ENCODE data around the gene ROR1. TPM values are rescaled to one million over a fixed set of nuclear protein-coding genes. Genes with fewer than 3 reads are reported as not detected.

Gene ROR1
- total and polyA plus RNA-seq, 4 experiments from 2014 or later = not detected

- Mint-ChIP-seq H3K9me3 (no peaks in the 10 kb centered on the region), H3K4me1 (no peaks in the 10 kb centered on the region), H3K4me3 (no peak overlapping the region), H3K27me3 (peaks cover 2% of the 10 kb centered on the region in 2 donors), H3K27ac (no peak overlapping the region), H3K36me3 (no peaks in the 10 kb centered on the region)
- Histone ChIP-seq H3K36me3 (ENCODE audit: insufficient read depth, low read length) (no peaks in the 10 kb centered on the region), H3K4me3 (ENCODE audit: low read length in 2 of 2) (no peak overlapping the region), H3K9me3 (ENCODE audit: control insufficient read depth in 1 of 2, low read length in 2 of 2) (no peaks in the 10 kb centered on the region), H3K4me1 (ENCODE audit: insufficient read depth, low read length) (no peaks in the 10 kb centered on the region), H3K27me3 (ENCODE audit: insufficient read depth, low read length) (no peaks in the 10 kb centered on the region), H3K27ac (ENCODE audit: low read depth, low read length) (no peak overlapping the region)
- intact Hi-C loops (cut with micrococcal nuclease) = no loop called here
- CTCF ChIA-PET (ENCODE audit: partially characterized antibody) = no interaction called here
- DNase-seq = no peak
- POLR2A ChIA-PET (ENCODE audit: partially characterized antibody) = no interaction called here
Observed at GRCh38 chr1:64043288-64043687, 269.5 kb downstream of the ROR1 start.

- Mint-ChIP-seq H3K4me3 (no peak overlapping the region), H3K27ac (no peak overlapping the region), H3K9me3 (peaks cover 0 to 2% (median 0%) of the 10 kb centered on the region in 8 donors), H3K36me3 (no peaks in the 10 kb centered on the region), H3K4me1 (no peaks in the 10 kb centered on the region), H3K27me3 (peaks cover 2% of the 10 kb centered on the region in 2 donors)
- no peak for DNase-seq
- no peaks in the 10 kb centered on the region for H3K9me3 ChIP-seq (ENCODE audit: control insufficient read depth in 1 of 2, low read length in 2 of 2)
- ChIA-PET POLR2A (ENCODE audit: partially characterized antibody) (no interaction called here), CTCF (ENCODE audit: partially characterized antibody) (no interaction called here)
- H3K27ac ChIP-seq (ENCODE audit: low read depth, low read length) = no peak overlapping the region
- no peaks in the 10 kb centered on the region for H3K27me3 ChIP-seq (ENCODE audit: insufficient read depth, low read length)
- no peaks in the 10 kb centered on the region for H3K36me3 ChIP-seq (ENCODE audit: insufficient read depth, low read length)
- H3K4me3 ChIP-seq (ENCODE audit: low read length in 2 of 2) = no peak overlapping the region
- intact Hi-C loops (cut with micrococcal nuclease) = no loop called here
- H3K4me1 ChIP-seq (ENCODE audit: insufficient read depth, low read length) = no peaks in the 10 kb centered on the region
Observed at GRCh38 chr1:64043976-64044375, 270.2 kb downstream of the ROR1 start.

DNA sequence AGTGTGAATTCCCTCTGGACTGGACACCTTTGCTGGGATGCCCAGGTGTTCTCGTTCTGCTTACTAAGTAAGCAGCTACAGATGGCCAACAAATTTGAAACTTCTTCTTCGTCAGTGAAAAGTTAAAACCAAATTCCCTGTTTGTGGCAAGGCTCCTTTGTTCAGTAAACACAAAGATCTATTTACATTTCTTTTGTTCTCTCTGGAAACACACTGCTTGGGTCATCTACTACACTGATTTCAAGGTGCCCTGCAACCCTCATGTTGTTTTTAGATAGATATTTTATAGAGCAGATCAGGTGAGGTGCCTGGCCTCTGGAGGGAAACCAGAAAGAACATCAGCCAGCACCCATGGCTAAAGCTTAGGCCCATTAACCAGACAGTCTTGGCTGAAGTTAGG, 272.4 kb downstream of the ROR1 start:
- CTCF ChIA-PET (ENCODE audit: partially characterized antibody) = no interaction called here
- H3K9me3 ChIP-seq (ENCODE audit: control insufficient read depth in 1 of 2, low read length in 2 of 2) = no peaks in the 10 kb centered on the region
- Mint-ChIP-seq H3K27me3 (peaks cover 0 to 2% of the 10 kb centered on the region in 2 donors), H3K27ac (no peak overlapping the region), H3K36me3 (no peaks in the 10 kb centered on the region), H3K4me3 (no peak overlapping the region), H3K4me1 (no peaks in the 10 kb centered on the region), H3K9me3 (peaks cover 0 to 2% (median 0%) of the 10 kb centered on the region in 8 donors)
- H3K27ac ChIP-seq (ENCODE audit: low read depth, low read length) = no peak overlapping the region
- POLR2A ChIA-PET (ENCODE audit: partially characterized antibody) = no interaction called here
- no peaks in the 10 kb centered on the region for H3K27me3 ChIP-seq (ENCODE audit: insufficient read depth, low read length)
- H3K4me1 ChIP-seq (ENCODE audit: insufficient read depth, low read length) = no peaks in the 10 kb centered on the region
- H3K36me3 ChIP-seq (ENCODE audit: insufficient read depth, low read length) = no peaks in the 10 kb centered on the region
- no peak for DNase-seq
- intact Hi-C loops (cut with micrococcal nuclease) = no loop called here
- no peak overlapping the region for H3K4me3 ChIP-seq (ENCODE audit: low read length in 2 of 2)

- Mint-ChIP-seq H3K9me3 (peaks cover 0 to 2% (median 0%) of the 10 kb centered on the region in 8 donors), H3K4me3 (no peak overlapping the region), H3K27me3 (peaks cover 0 to 2% of the 10 kb centered on the region in 2 donors), H3K27ac (no peak overlapping the region), H3K36me3 (no peaks in the 10 kb centered on the region), H3K4me1 (no peaks in the 10 kb centered on the region)
- H3K9me3 ChIP-seq (ENCODE audit: control insufficient read depth in 1 of 2, low read length in 2 of 2) = no peaks in the 10 kb centered on the region
- intact Hi-C loops (cut with micrococcal nuclease) = no loop called here
- no peak for DNase-seq
- no peak overlapping the region for H3K27ac ChIP-seq (ENCODE audit: low read depth, low read length)
- ChIA-PET POLR2A (ENCODE audit: partially characterized antibody) (no interaction called here), CTCF (ENCODE audit: partially characterized antibody) (no interaction called here)
- no peaks in the 10 kb centered on the region for H3K4me1 ChIP-seq (ENCODE audit: insufficient read depth, low read length)
- H3K4me3 ChIP-seq (ENCODE audit: low read length in 2 of 2) = no peak overlapping the region
- H3K36me3 ChIP-seq (ENCODE audit: insufficient read depth, low read length) = no peaks in the 10 kb centered on the region
- no peaks in the 10 kb centered on the region for H3K27me3 ChIP-seq (ENCODE audit: insufficient read depth, low read length)
Observed at GRCh38 chr1:64046891-64047290, 273.1 kb downstream of the ROR1 start.

DNA sequence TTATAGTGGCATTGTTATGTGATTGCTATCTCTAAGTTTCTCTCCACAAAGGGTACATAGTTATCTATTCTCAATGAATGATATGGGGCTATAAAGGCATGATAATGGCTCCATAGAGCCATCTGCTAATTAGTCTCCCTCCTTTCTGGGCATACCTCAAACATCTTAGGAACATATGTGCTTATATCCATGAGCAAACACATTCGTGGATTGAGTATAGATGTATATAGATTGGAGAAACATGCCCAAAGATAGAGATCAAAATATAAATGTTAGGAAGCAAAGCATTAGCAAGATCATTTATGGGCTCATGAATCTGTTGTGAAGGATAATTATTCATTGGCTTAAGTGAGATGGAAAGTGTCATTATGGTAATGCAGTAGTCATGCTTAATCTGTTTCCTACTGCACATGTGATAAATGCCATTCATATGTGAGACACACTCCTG, 273.8 kb downstream of the ROR1 start:
- H3K36me3 ChIP-seq (ENCODE audit: insufficient read depth, low read length) = no peaks in the 10 kb centered on the region
- H3K4me3 ChIP-seq (ENCODE audit: low read length in 2 of 2) = no peak overlapping the region
- H3K27ac ChIP-seq (ENCODE audit: low read depth, low read length) = no peak overlapping the region
- no peaks in the 10 kb centered on the region for H3K27me3 ChIP-seq (ENCODE audit: insufficient read depth, low read length)
- intact Hi-C loops (cut with micrococcal nuclease) = no loop called here
- H3K4me1 ChIP-seq (ENCODE audit: insufficient read depth, low read length) = no peaks in the 10 kb centered on the region
- Mint-ChIP-seq H3K27me3 (peaks cover 0 to 1% of the 10 kb centered on the region in 2 donors), H3K9me3 (peaks cover 0 to 2% (median 0%) of the 10 kb centered on the region in 8 donors), H3K4me3 (no peak overlapping the region), H3K27ac (no peak overlapping the region), H3K4me1 (no peaks in the 10 kb centered on the region), H3K36me3 (no peaks in the 10 kb centered on the region)
- POLR2A ChIA-PET (ENCODE audit: partially characterized antibody) = no interaction called here
- no peak for DNase-seq
- CTCF ChIA-PET (ENCODE audit: partially characterized antibody) = no interaction called here
- no peaks in the 10 kb centered on the region for H3K9me3 ChIP-seq (ENCODE audit: control insufficient read depth in 1 of 2, low read length in 2 of 2)

- no peaks in the 10 kb centered on the region for H3K27me3 Mint-ChIP-seq
- no peak for DNase-seq
- intact Hi-C loops (cut with micrococcal nuclease) = no loop called here
- no peaks in the 10 kb centered on the region for H3K4me1 Mint-ChIP-seq
- H3K36me3 Mint-ChIP-seq = no peaks in the 10 kb centered on the region
- H3K9me3 Mint-ChIP-seq = peaks cover 0 to 2% (median 0%) of the 10 kb centered on the region in 8 donors
- POLR2A ChIA-PET (ENCODE audit: partially characterized antibody) = no interaction called here
- H3K4me3 ChIP-seq (ENCODE audit: low read length in 2 of 2) = no peak overlapping the region
- no peaks in the 10 kb centered on the region for H3K27me3 ChIP-seq (ENCODE audit: insufficient read depth, low read length)
- no peak overlapping the region for H3K4me3 Mint-ChIP-seq
- H3K27ac Mint-ChIP-seq = no peak overlapping the region
- no peak overlapping the region for H3K27ac ChIP-seq (ENCODE audit: low read depth, low read length)
- H3K36me3 ChIP-seq (ENCODE audit: insufficient read depth, low read length) = no peaks in the 10 kb centered on the region
- no peaks in the 10 kb centered on the region for H3K4me1 ChIP-seq (ENCODE audit: insufficient read depth, low read length)
- no peaks in the 10 kb centered on the region for H3K9me3 ChIP-seq (ENCODE audit: control insufficient read depth in 1 of 2, low read length in 2 of 2)
- CTCF ChIA-PET (ENCODE audit: partially characterized antibody) = no interaction called here
Observed at GRCh38 chr1:64049900-64050540, 276.2 kb downstream of the ROR1 start.

GRCh38 chr1:64050601-64051000, 276.8 kb downstream of the ROR1 start:
- Histone ChIP-seq H3K36me3 (ENCODE audit: insufficient read depth, low read length) (no peaks in the 10 kb centered on the region), H3K27ac (ENCODE audit: low read depth, low read length) (no peak overlapping the region), H3K4me1 (ENCODE audit: insufficient read depth, low read length) (no peaks in the 10 kb centered on the region), H3K27me3 (ENCODE audit: insufficient read depth, low read length) (no peaks in the 10 kb centered on the region), H3K9me3 (ENCODE audit: control insufficient read depth in 1 of 2, low read length in 2 of 2) (no peaks in the 10 kb centered on the region), H3K4me3 (ENCODE audit: low read length in 2 of 2) (no peak overlapping the region)
- H3K36me3 Mint-ChIP-seq = no peaks in the 10 kb centered on the region
- ChIA-PET CTCF (ENCODE audit: partially characterized antibody) (no interaction called here), POLR2A (ENCODE audit: partially characterized antibody) (no interaction called here)
- H3K27me3 Mint-ChIP-seq = no peaks in the 10 kb centered on the region
- no peak for DNase-seq
- intact Hi-C loops (cut with micrococcal nuclease) = no loop called here
- H3K4me1 Mint-ChIP-seq = no peaks in the 10 kb centered on the region
- no peak overlapping the region for H3K4me3 Mint-ChIP-seq
- peaks cover 0 to 2% (median 0%) of the 10 kb centered on the region in 8 donors for H3K9me3 Mint-ChIP-seq
- H3K27ac Mint-ChIP-seq = no peak overlapping the region

- CTCF ChIA-PET (ENCODE audit: partially characterized antibody) = no interaction called here
- no peak for DNase-seq
- H3K4me1 ChIP-seq (ENCODE audit: insufficient read depth, low read length) = no peaks in the 10 kb centered on the region
- no peaks in the 10 kb centered on the region for H3K27me3 Mint-ChIP-seq
- H3K9me3 ChIP-seq (ENCODE audit: control insufficient read depth in 1 of 2, low read length in 2 of 2) = no peaks in the 10 kb centered on the region
- no peak overlapping the region for H3K4me3 ChIP-seq (ENCODE audit: low read length in 2 of 2)
- POLR2A ChIA-PET (ENCODE audit: partially characterized antibody) = no interaction called here
- H3K36me3 Mint-ChIP-seq = no peaks in the 10 kb centered on the region
- H3K4me1 Mint-ChIP-seq = no peaks in the 10 kb centered on the region
- H3K9me3 Mint-ChIP-seq = peaks cover 0 to 2% (median 0%) of the 10 kb centered on the region in 8 donors
- no peaks in the 10 kb centered on the region for H3K36me3 ChIP-seq (ENCODE audit: insufficient read depth, low read length)
- H3K27me3 ChIP-seq (ENCODE audit: insufficient read depth, low read length) = no peaks in the 10 kb centered on the region
- no peak overlapping the region for H3K27ac ChIP-seq (ENCODE audit: low read depth, low read length)
- no peak overlapping the region for H3K27ac Mint-ChIP-seq
- intact Hi-C loops (cut with micrococcal nuclease) = no loop called here
- H3K4me3 Mint-ChIP-seq = no peak overlapping the region
Observed at GRCh38 chr1:64051796-64052195, 278.0 kb downstream of the ROR1 start.

Data from CD4-positive, alpha-beta memory T cell (primary cell).